GM21360 (cell line): ENCODE results near the gene PTPN7.
A peak's percentile ranks its signal among the peaks of the same experiment; 100 is the strongest.
"Not testable (repeated sequence)": the region's sequence is repeated elsewhere in the genome, so short reads cannot be mapped to it uniquely, and the experiment has no call there.

ENCODE experiments used
- ATAC-seq: cut with Tn5 transposase; IDR thresholded peaks from one replicate; pipeline ENCODE4 v1.9.1; 2021; ENCODE audit warnings: mild to moderate bottlenecking, moderate library complexity; ENCODE audit not compliant: unreplicated experiment

Gene PTPN7

GRCh38 chr1:202167708-202168415, 7.5 kb upstream of the PTPN7 start:
- no peak for ATAC-seq

- not testable (repeated sequence) for ATAC-seq
Observed at GRCh38 chr1:202167054-202167453, 6.7 kb upstream of the PTPN7 start.

- ATAC-seq: no peak
Observed at GRCh38 chr1:202165942-202166843, 5.8 kb upstream of the PTPN7 start.

GRCh38 chr1:202165267-202165941, 5.0 kb upstream of the PTPN7 start:
- ATAC-seq: no peak

GRCh38 chr1:202164271-202165037, 4.1 kb upstream of the PTPN7 start:
- ATAC-seq: peak; percentile 39

GRCh38 chr1:202163281-202164270, 3.2 kb upstream of the PTPN7 start:
- ATAC-seq: no peak

- no peak for ATAC-seq
Observed at GRCh38 chr1:202162418-202163280, 2.2 kb upstream of the PTPN7 start.

GRCh38 chr1:202162047-202162417, 1.6 kb upstream of the PTPN7 start:
- ATAC-seq: no peak

- ATAC-seq: no peak
Observed at GRCh38 chr1:202161151-202162046, 997 bp upstream of the PTPN7 start.

- ATAC-seq: no peak
Observed at GRCh38 chr1:202159534-202160371, 649 bp downstream of the PTPN7 start.

GRCh38 chr1:202158810-202159533, 1.4 kb downstream of the PTPN7 start:
- no peak for ATAC-seq

- no peak for ATAC-seq
Observed at GRCh38 chr1:202157945-202158344, 2.5 kb downstream of the PTPN7 start.

GRCh38 chr1:202156590-202156989, 3.8 kb downstream of the PTPN7 start:
- no peak for ATAC-seq

- ATAC-seq: no peak
Observed at GRCh38 chr1:202155478-202156021, 4.9 kb downstream of the PTPN7 start.

- ATAC-seq: no peak
Observed at GRCh38 chr1:202154766-202155477, 5.5 kb downstream of the PTPN7 start.
